Measurements from ENCODE around the gene ZBTB8B.
"Not testable (repeated sequence)": the region's sequence is repeated elsewhere in the genome, so short reads cannot be mapped to it uniquely, and the experiment has no call there.

ZBTB8B gene

DNA sequence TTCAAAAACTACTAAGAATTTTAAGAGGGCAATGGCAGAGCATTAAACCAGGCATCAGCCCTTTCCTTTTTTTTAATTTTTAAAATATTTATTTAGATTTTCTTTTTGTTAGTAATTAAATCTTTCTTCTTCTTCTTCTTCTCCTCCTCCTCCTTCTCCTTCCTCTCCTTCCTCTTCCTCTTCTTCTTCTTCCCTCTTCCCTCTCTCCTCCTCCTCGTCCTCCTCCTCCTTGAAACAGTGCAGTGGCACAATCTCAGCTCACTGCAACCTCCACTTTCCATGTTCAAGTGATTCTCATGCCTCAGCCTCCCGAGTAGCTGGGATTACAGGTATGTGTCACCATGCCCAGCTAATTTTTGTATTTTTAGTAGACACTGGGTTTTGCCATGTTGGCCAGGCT, 1.9 kb upstream of the ZBTB8B start:
- not testable (repeated sequence) for H3K23ac ChIP-seq (ENCODE audit: low read length in 2 of 2); H2BK12ac ChIP-seq (ENCODE audit: low read length in 2 of 2); H3K18ac ChIP-seq (ENCODE audit: low read depth in 1 of 2, low read length in 2 of 2); H3K14ac ChIP-seq (ENCODE audit: low read length in 2 of 2); H3K4me1 ChIP-seq (ENCODE audit: control insufficient read depth, insufficient read depth, low read depth, low read length); H3K9ac ChIP-seq (ENCODE audit: low read length); H3K36me3 ChIP-seq (ENCODE audit: control insufficient read depth in 1 of 2, insufficient read depth in 2 of 2, low read depth in 1 of 2, low read length in 2 of 2); H3K79me1 ChIP-seq (replicated peaks; ENCODE audit: low read length, poor library complexity, severe bottlenecking); DNase-seq; H2BK120ac ChIP-seq (ENCODE audit: low read depth, low read length); H2BK5ac ChIP-seq (ENCODE audit: low read depth, low read length, poor library complexity, severe bottlenecking); H3K4me3 ChIP-seq (ENCODE audit: insufficient read depth in 1 of 2, low read depth in 1 of 2, low read length in 2 of 2); H2AFZ ChIP-seq (ENCODE audit: low read depth, low read length); H3K4ac ChIP-seq (ENCODE audit: low read depth in 1 of 2, low read length in 2 of 2); H3K27ac ChIP-seq (ENCODE audit: low read length, poor library complexity, severe bottlenecking); H4K8ac ChIP-seq (ENCODE audit: low read length); H3K4me2 ChIP-seq (ENCODE audit: low read length, poor library complexity, severe bottlenecking); H2AK5ac ChIP-seq (ENCODE audit: low read length, severe bottlenecking); H2BK15ac ChIP-seq (ENCODE audit: low read depth, poor library complexity, severe bottlenecking); H4K91ac ChIP-seq (ENCODE audit: low read length)
- WGBS: 66% methylated on average over 2 of the region's 2 CpGs
- peaks cover 18 to 63% of the 10 kb centered on the region in 2 experiments for H3K27me3 ChIP-seq (ENCODE audit: control insufficient read depth in 1 of 2, insufficient read depth in 1 of 2, low read length in 2 of 2)
- peaks cover 19% of the 10 kb centered on the region for H3K9me3 ChIP-seq (ENCODE audit: control insufficient read depth, low read length)

- Histone ChIP-seq H3K4me1 (ENCODE audit: control insufficient read depth, insufficient read depth, low read depth, low read length) (peaks cover 9% of the 10 kb centered on the region), H4K91ac (ENCODE audit: low read length) (no peak overlapping the region), H4K8ac (ENCODE audit: low read length) (no peak overlapping the region), H2AFZ (ENCODE audit: low read depth, low read length) (peak overlapping the region; percentile 11), H2BK12ac (ENCODE audit: low read length in 2 of 2) (no peak overlapping the region), H2AK5ac (ENCODE audit: low read length, severe bottlenecking) (no peak overlapping the region), H3K18ac (ENCODE audit: low read depth in 1 of 2, low read length in 2 of 2) (no peak overlapping the region), H3K4ac (ENCODE audit: low read depth in 1 of 2, low read length in 2 of 2) (no peak overlapping the region), H3K27ac (ENCODE audit: low read length, poor library complexity, severe bottlenecking) (no peak overlapping the region), H3K4me2 (ENCODE audit: low read length, poor library complexity, severe bottlenecking) (peak overlapping the region; percentile 96), H3K14ac (ENCODE audit: low read length in 2 of 2) (peak overlapping the region in 1 of 2 experiments; percentile 39), H2BK5ac (ENCODE audit: low read depth, low read length, poor library complexity, severe bottlenecking) (no peak overlapping the region), H3K9me3 (ENCODE audit: control insufficient read depth, low read length) (peaks cover 6% of the 10 kb centered on the region), H3K4me3 (ENCODE audit: insufficient read depth in 1 of 2, low read depth in 1 of 2, low read length in 2 of 2) (peak overlapping the region; percentile 72 to 73), H3K36me3 (ENCODE audit: control insufficient read depth in 1 of 2, insufficient read depth in 2 of 2, low read depth in 1 of 2, low read length in 2 of 2) (no peaks in the 10 kb centered on the region), H2BK120ac (ENCODE audit: low read depth, low read length) (no peak overlapping the region), H3K79me1 (replicated peaks; ENCODE audit: low read length, poor library complexity, severe bottlenecking) (no peaks in the 10 kb centered on the region), H3K9ac (ENCODE audit: low read length) (peak overlapping the region; percentile 19), H3K27me3 (ENCODE audit: control insufficient read depth in 1 of 2, insufficient read depth in 1 of 2, low read length in 2 of 2) (peaks cover 18 to 66% of the 10 kb centered on the region in 2 experiments), H2BK15ac (ENCODE audit: low read depth, poor library complexity, severe bottlenecking) (no peak overlapping the region), H3K23ac (ENCODE audit: low read length in 2 of 2) (peak overlapping the region in 1 of 2 experiments; percentile 32)
- 12% methylated on average over 19 of the region's 19 CpGs for WGBS
- DNase-seq: no peak
These were observed 619 bp upstream of the ZBTB8B start for GRCh38 chr1:32464191-32464715.

- Histone ChIP-seq H3K14ac (ENCODE audit: low read length in 2 of 2) (no peak overlapping the region), H3K23ac (ENCODE audit: low read length in 2 of 2) (no peak overlapping the region), H2AK5ac (ENCODE audit: low read length, severe bottlenecking) (no peak overlapping the region), H3K9me3 (ENCODE audit: control insufficient read depth, low read length) (no peaks in the 10 kb centered on the region), H2AFZ (ENCODE audit: low read depth, low read length) (peak overlapping the region; percentile 32), H4K8ac (ENCODE audit: low read length) (no peak overlapping the region), H3K4ac (ENCODE audit: low read depth in 1 of 2, low read length in 2 of 2) (no peak overlapping the region), H3K18ac (ENCODE audit: low read depth in 1 of 2, low read length in 2 of 2) (no peak overlapping the region), H2BK5ac (ENCODE audit: low read depth, low read length, poor library complexity, severe bottlenecking) (no peak overlapping the region), H3K4me3 (ENCODE audit: insufficient read depth in 1 of 2, low read depth in 1 of 2, low read length in 2 of 2) (peak overlapping the region; percentile 72 to 73), H2BK12ac (ENCODE audit: low read length in 2 of 2) (no peak overlapping the region), H2BK15ac (ENCODE audit: low read depth, poor library complexity, severe bottlenecking) (no peak overlapping the region), H3K4me2 (ENCODE audit: low read length, poor library complexity, severe bottlenecking) (peak overlapping the region; percentile 96), H3K27me3 (ENCODE audit: control insufficient read depth in 1 of 2, insufficient read depth in 1 of 2, low read length in 2 of 2) (peaks cover 20 to 65% of the 10 kb centered on the region in 2 experiments), H3K4me1 (ENCODE audit: control insufficient read depth, insufficient read depth, low read depth, low read length) (peaks cover 9% of the 10 kb centered on the region), H3K36me3 (ENCODE audit: control insufficient read depth in 1 of 2, insufficient read depth in 2 of 2, low read depth in 1 of 2, low read length in 2 of 2) (no peaks in the 10 kb centered on the region), H3K9ac (ENCODE audit: low read length) (no peak overlapping the region), H3K79me1 (replicated peaks; ENCODE audit: low read length, poor library complexity, severe bottlenecking) (no peaks in the 10 kb centered on the region), H3K27ac (ENCODE audit: low read length, poor library complexity, severe bottlenecking) (no peak overlapping the region), H4K91ac (ENCODE audit: low read length) (no peak overlapping the region), H2BK120ac (ENCODE audit: low read depth, low read length) (no peak overlapping the region)
- WGBS: 50% methylated on average over 11 of the region's 11 CpGs
- no peak for DNase-seq
These were observed 684 bp downstream of the ZBTB8B start for GRCh38 chr1:32465578-32465933.

DNA sequence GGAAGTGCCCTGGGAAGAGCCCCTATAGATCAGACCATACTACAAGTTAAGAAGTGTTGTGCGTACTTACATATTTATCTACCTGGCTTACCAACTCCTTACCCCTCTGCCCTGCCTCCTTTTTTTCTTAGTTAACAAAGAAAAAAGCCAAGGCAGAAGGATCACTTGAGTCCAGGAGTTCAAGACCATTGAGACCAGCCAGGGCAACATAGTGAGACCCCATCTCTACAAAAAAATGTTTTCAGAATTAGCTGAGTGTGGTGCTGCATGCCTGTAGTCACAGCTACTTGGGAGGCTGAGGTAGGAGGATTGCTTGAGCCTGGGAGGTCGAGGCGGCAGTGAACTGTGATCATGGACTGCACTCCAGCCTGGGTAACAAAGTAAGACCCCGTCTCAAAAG, 1.9 kb downstream of the ZBTB8B start:
- Histone ChIP-seq H3K79me1 (replicated peaks; ENCODE audit: low read length, poor library complexity, severe bottlenecking) (no peaks in the 10 kb centered on the region), H3K27ac (ENCODE audit: low read length, poor library complexity, severe bottlenecking) (no peak overlapping the region), H3K4me2 (ENCODE audit: low read length, poor library complexity, severe bottlenecking) (no peak overlapping the region), H3K23ac (ENCODE audit: low read length in 2 of 2) (no peak overlapping the region), H2BK5ac (ENCODE audit: low read depth, low read length, poor library complexity, severe bottlenecking) (no peak overlapping the region), H2BK12ac (ENCODE audit: low read length in 2 of 2) (no peak overlapping the region), H3K9me3 (ENCODE audit: control insufficient read depth, low read length) (no peaks in the 10 kb centered on the region), H3K14ac (ENCODE audit: low read length in 2 of 2) (no peak overlapping the region), H3K4me1 (ENCODE audit: control insufficient read depth, insufficient read depth, low read depth, low read length) (peaks cover 9% of the 10 kb centered on the region), H3K4ac (ENCODE audit: low read depth in 1 of 2, low read length in 2 of 2) (no peak overlapping the region), H2AFZ (ENCODE audit: low read depth, low read length) (no peak overlapping the region), H2BK15ac (ENCODE audit: low read depth, poor library complexity, severe bottlenecking) (no peak overlapping the region), H3K36me3 (ENCODE audit: control insufficient read depth in 1 of 2, insufficient read depth in 2 of 2, low read depth in 1 of 2, low read length in 2 of 2) (peaks cover 0 to 6% of the 10 kb centered on the region in 2 experiments), H4K91ac (ENCODE audit: low read length) (no peak overlapping the region), H3K4me3 (ENCODE audit: insufficient read depth in 1 of 2, low read depth in 1 of 2, low read length in 2 of 2) (no peak overlapping the region), H3K27me3 (ENCODE audit: control insufficient read depth in 1 of 2, insufficient read depth in 1 of 2, low read length in 2 of 2) (peaks cover 22 to 71% of the 10 kb centered on the region in 2 experiments), H3K9ac (ENCODE audit: low read length) (no peak overlapping the region), H4K8ac (ENCODE audit: low read length) (no peak overlapping the region), H3K18ac (ENCODE audit: low read depth in 1 of 2, low read length in 2 of 2) (no peak overlapping the region), H2BK120ac (ENCODE audit: low read depth, low read length) (no peak overlapping the region), H2AK5ac (ENCODE audit: low read length, severe bottlenecking) (no peak overlapping the region)
- 75% methylated on average over 4 of the region's 4 CpGs for WGBS
- no peak for DNase-seq
